ENCODE data around the gene MEIOSIN. TPM values are rescaled to one million over a fixed set of nuclear protein-coding genes. Genes with fewer than 3 reads are reported as not detected.
"Not testable (repeated sequence)": the region's sequence is repeated elsewhere in the genome, so short reads cannot be mapped to it uniquely, and the experiment has no call there.

The MEIOSIN gene
- total RNA-seq, 1 donor from 2014 or later: not detected

GRCh38 chr19:45794627-45795026, 61.4 kb downstream of the MEIOSIN start:
- Mint-ChIP-seq H3K4me1 (ENCODE audit: low read depth) (peaks cover 23% of the 10 kb centered on the region), H3K4me3 (ENCODE audit: low read depth) (no peak overlapping the region), H3K36me3 (ENCODE audit: insufficient read depth) (no peaks in the 10 kb centered on the region), H3K27me3 (peaks cover 7% of the 10 kb centered on the region), H3K9me3 (ENCODE audit: low read depth) (no peaks in the 10 kb centered on the region), H3K27ac (no peak overlapping the region)
- no peak for TF ChIP-seq CTCF (IDR thresholded peaks at IDR 0.05; ENCODE audit: unreplicated experiment)
- DNase-seq (ENCODE audit: low spot score, unreplicated experiment): no peak

- Mint-ChIP-seq H3K36me3 (ENCODE audit: insufficient read depth) (no peaks in the 10 kb centered on the region), H3K4me3 (ENCODE audit: low read depth) (no peak overlapping the region), H3K27me3 (peaks cover 10% of the 10 kb centered on the region), H3K4me1 (ENCODE audit: low read depth) (peaks cover 4% of the 10 kb centered on the region), H3K27ac (no peak overlapping the region), H3K9me3 (ENCODE audit: low read depth) (no peaks in the 10 kb centered on the region)
- DNase-seq (ENCODE audit: low spot score, unreplicated experiment): peak; percentile 54
- TF ChIP-seq CTCF (IDR thresholded peaks at IDR 0.05; ENCODE audit: unreplicated experiment): peak; percentile 86
Measured at GRCh38 chr19:45798995-45799517, 65.8 kb downstream of the MEIOSIN start.

- not testable (repeated sequence) for DNase-seq (ENCODE audit: low spot score, unreplicated experiment); H3K4me1 Mint-ChIP-seq (ENCODE audit: low read depth); H3K27ac Mint-ChIP-seq; H3K9me3 Mint-ChIP-seq (ENCODE audit: low read depth); H3K4me3 Mint-ChIP-seq (ENCODE audit: low read depth); H3K36me3 Mint-ChIP-seq (ENCODE audit: insufficient read depth)
- H3K27me3 Mint-ChIP-seq: peaks cover 10% of the 10 kb centered on the region
Measured at GRCh38 chr19:45799541-45799940, 66.3 kb downstream of the MEIOSIN start.

GRCh38 chr19:45800070-45800553, 66.9 kb downstream of the MEIOSIN start:
- H3K9me3 Mint-ChIP-seq (ENCODE audit: low read depth): no peaks in the 10 kb centered on the region
- no peak overlapping the region for H3K27ac Mint-ChIP-seq
- H3K27me3 Mint-ChIP-seq: peaks cover 7% of the 10 kb centered on the region
- no peak for DNase-seq (ENCODE audit: low spot score, unreplicated experiment)
- H3K36me3 Mint-ChIP-seq (ENCODE audit: insufficient read depth): no peaks in the 10 kb centered on the region
- no peak for TF ChIP-seq CTCF (IDR thresholded peaks at IDR 0.05; ENCODE audit: unreplicated experiment)
- peaks cover 4% of the 10 kb centered on the region for H3K4me1 Mint-ChIP-seq (ENCODE audit: low read depth)
- no peak overlapping the region for H3K4me3 Mint-ChIP-seq (ENCODE audit: low read depth)

GRCh38 chr19:45801603-45802175, 68.5 kb downstream of the MEIOSIN start:
- peaks cover 11% of the 10 kb centered on the region for H3K27me3 Mint-ChIP-seq
- no peak overlapping the region for H3K4me3 Mint-ChIP-seq (ENCODE audit: low read depth)

More at GRCh38 chr19:45801603-45802175, 68.5 kb downstream of the MEIOSIN start:
- DNase-seq (ENCODE audit: low spot score, unreplicated experiment): no peak
- Mint-ChIP-seq H3K27ac (no peak overlapping the region), H3K4me1 (ENCODE audit: low read depth) (peaks cover 4% of the 10 kb centered on the region), H3K9me3 (ENCODE audit: low read depth) (no peaks in the 10 kb centered on the region), H3K36me3 (ENCODE audit: insufficient read depth) (no peaks in the 10 kb centered on the region)
- no peak for TF ChIP-seq CTCF (IDR thresholded peaks at IDR 0.05; ENCODE audit: unreplicated experiment)
